GM12892 (cell line): ENCODE data around the gene CEP95. TPM values are rescaled to one million over a fixed set of nuclear protein-coding genes. Genes with fewer than 3 reads are reported as not detected.
A peak's percentile ranks its signal among the peaks of the same experiment; 100 is the strongest.
"Not testable (repeated sequence)": the region's sequence is repeated elsewhere in the genome, so short reads cannot be mapped to it uniquely, and the experiment has no call there.

Source experiments
- DNase-seq: peaks from one replicate; pipeline ENCODE4 v3.0.0; 2011; ENCODE audit not compliant: insufficient read length
- FAIRE-seq: peaks from 2 replicates; lab custom pipeline; 2011; peaks lifted over from hg19 to GRCh38; lab: Jason Lieb, UNC
- POLR2A ChIP-seq: IDR thresholded peaks from 2 replicates; pipeline ENCODE4 v1.6.1; 2011; ENCODE audit warnings: low read depth, low read length, control low read depth
- POLR2AphosphoS5 ChIP-seq: IDR thresholded peaks from 2 replicates; pipeline ENCODE4 v1.6.1; 2011; ENCODE audit warnings: low read depth, low read length, control low read depth
- TAF1 ChIP-seq: IDR thresholded peaks from 2 replicates; pipeline ENCODE4 v1.6.1; 2011; ENCODE audit warnings: low read depth, mild to moderate bottlenecking, control low read depth, low read length, borderline replicate concordance
- polyA plus RNA-seq: library from polyadenylated mRNA; unstranded; fragments of >200 nt; gene quantifications from one replicate; pipeline ENCODE4 v1.2.1, GENCODE V29; 2012; ENCODE audit warnings: missing spikeins, inconsistent platforms; ENCODE audit not compliant: missing spikeins

Gene CEP95
- polyA plus RNA-seq = 45.2 TPM

- DNase-seq (peak; percentile 80), FAIRE-seq (peak; percentile 90)
- TF ChIP-seq TAF1 (peak; percentile 86), POLR2AphosphoS5 (peak; percentile 73), POLR2A (peak; percentile 78)
Observed at GRCh38 chr17:64506576-64507412, at the start of gene CEP95. CEP95 (plus strand) TSS chr17:64506977; CDS start chr17:64507098, 121 bp downstream.

- DNase-seq (no peak), FAIRE-seq (no peak)
- TF ChIP-seq POLR2A (no peak), POLR2AphosphoS5 (no peak), TAF1 (no peak)
Observed at GRCh38 chr17:64457156-64457555, 49.6 kb upstream of the CEP95 start.

- DNase-seq = no peak
- TF ChIP-seq POLR2AphosphoS5 = no peak
- TF ChIP-seq TAF1 = no peak
- no peak for TF ChIP-seq POLR2A
- FAIRE-seq = no peak
Observed at GRCh38 chr17:64458756-64459155, 48.0 kb upstream of the CEP95 start.

GRCh38 chr17:64459284-64459747 is 47.5 kb upstream of the CEP95 start:
- no peak for DNase-seq
- FAIRE-seq = no peak
- TF ChIP-seq TAF1 (no peak), POLR2A (no peak), POLR2AphosphoS5 (no peak)

- not testable (repeated sequence) for FAIRE-seq, DNase-seq
Observed at GRCh38 chr17:64459818-64460217, 47.0 kb upstream of the CEP95 start.

GRCh38 chr17:64460955-64461354 is 45.8 kb upstream of the CEP95 start:
- TF ChIP-seq TAF1 (no peak), POLR2AphosphoS5 (no peak), POLR2A (no peak)
- no peak for FAIRE-seq
- DNase-seq = no peak

- no peak for DNase-seq
- TF ChIP-seq TAF1 = no peak
- no peak for TF ChIP-seq POLR2A
- TF ChIP-seq POLR2AphosphoS5 = no peak
- FAIRE-seq = no peak
Observed at GRCh38 chr17:64461788-64462187, 45.0 kb upstream of the CEP95 start.

- TF ChIP-seq POLR2A = no peak
- no peak for TF ChIP-seq TAF1
- TF ChIP-seq POLR2AphosphoS5 = no peak
- FAIRE-seq (no peak), DNase-seq (no peak)
Observed at GRCh38 chr17:64466019-64466735, 40.6 kb upstream of the CEP95 start.

- not testable (repeated sequence) for FAIRE-seq, DNase-seq
Observed at GRCh38 chr17:64466834-64467233, 39.9 kb upstream of the CEP95 start.

GRCh38 chr17:64470625-64471024 is 36.2 kb upstream of the CEP95 start:
- DNase-seq (no peak), FAIRE-seq (no peak)
- TF ChIP-seq POLR2A (no peak), POLR2AphosphoS5 (no peak), TAF1 (no peak)

GRCh38 chr17:64471440-64471839 is 35.3 kb upstream of the CEP95 start:
- DNase-seq (no peak), FAIRE-seq (no peak)
- no peak for TF ChIP-seq POLR2AphosphoS5

- peak; percentile 30 for FAIRE-seq
- no peak for TF ChIP-seq TAF1
- no peak for TF ChIP-seq POLR2A
- TF ChIP-seq POLR2AphosphoS5 = no peak
- no peak for DNase-seq
Observed at GRCh38 chr17:64472564-64472963, 34.2 kb upstream of the CEP95 start.

GRCh38 chr17:64477849-64478248 is 28.9 kb upstream of the CEP95 start:
- DNase-seq = no peak
- FAIRE-seq = no peak
- TF ChIP-seq POLR2AphosphoS5 = no peak
- TF ChIP-seq TAF1 = no peak
- TF ChIP-seq POLR2A = no peak
